OCI-LY1 (cell line): ENCODE data around the gene FRMD4A.
"Not testable (repeated sequence)": the region's sequence is repeated elsewhere in the genome, so short reads cannot be mapped to it uniquely, and the experiment has no call there.

Source experiments
- H2AFZ ChIP-seq: fragments of 200-600 bp; sonication (generic), shearing (Covaris generic); 2 replicates; pipeline ENCODE4 v1.6.0; 2014; ENCODE audit warnings: antibody characterized with exemption, mild to moderate bottlenecking, low read length
- H3F3A ChIP-seq: fragments of 200-600 bp; sonication (generic), shearing (Covaris generic); 2 replicates; pipeline ENCODE4 v1.6.0; 2014; ENCODE audit warnings: mild to moderate bottlenecking, antibody characterized with exemption, low read length, moderate library complexity; ENCODE audit not compliant: insufficient read depth
- H3K27ac ChIP-seq: fragments of 200-600 bp; sonication (generic); 2 replicates; pipeline ENCODE4 v1.5.1; 2014; ENCODE audit warnings: low read length, mixed run types, mild to moderate bottlenecking, low read depth; ENCODE audit not compliant: poor library complexity, severe bottlenecking
- H3K27me3 ChIP-seq: fragments of 200-600 bp; sonication (generic); 2 replicates; pipeline ENCODE4 v1.6.0; 2014; ENCODE audit warnings: antibody characterized with exemption, mild to moderate bottlenecking, low read length, moderate library complexity; ENCODE audit not compliant: insufficient read depth
- H3K36me3 ChIP-seq: fragments of 200-600 bp; sonication (generic); 2 replicates; pipeline ENCODE4 v1.6.1; 2014; ENCODE audit warnings: mild to moderate bottlenecking, antibody characterized with exemption, low read length, moderate library complexity, mixed read lengths; ENCODE audit not compliant: insufficient read depth
- H3K4me1 ChIP-seq: fragments of 200-600 bp; sonication (generic); 2 replicates; pipeline ENCODE4 v1.5.1; 2014; ENCODE audit warnings: mild to moderate bottlenecking, low read length, moderate library complexity; ENCODE audit not compliant: insufficient read depth, severe bottlenecking
- H3K4me2 ChIP-seq: fragments of 200-600 bp; sonication (generic), shearing (Covaris generic); 2 replicates; pipeline ENCODE4 v1.6.1; 2014; ENCODE audit warnings: low read length
- H3K4me3 ChIP-seq: fragments of 200-600 bp; sonication (generic); 2 replicates; pipeline ENCODE4 v1.5.1; 2014; ENCODE audit warnings: low read length, low read depth, mild to moderate bottlenecking, mixed read lengths; ENCODE audit not compliant: poor library complexity, severe bottlenecking
- H3K79me2 ChIP-seq: fragments of 200-600 bp; shearing (Covaris generic); 2 replicates; pipeline ENCODE4 v1.6.1; 2016; ENCODE audit warnings: mixed run types, low read length, mixed read lengths; ENCODE audit not compliant: insufficient read depth
- H3K9ac ChIP-seq: fragments of 200-600 bp; sonication (generic), shearing (Covaris generic); 2 replicates; pipeline ENCODE4 v1.6.1; 2014; ENCODE audit warnings: mild to moderate bottlenecking, low read length, mixed read lengths
- H3K9me2 ChIP-seq: fragments of 200-600 bp; sonication (generic), shearing (Covaris generic); 2 replicates; pipeline ENCODE4 v1.6.1; 2014; ENCODE audit warnings: low read depth, mild to moderate bottlenecking, low read length, mixed read lengths
- H3K9me3 ChIP-seq: fragments of 200-600 bp; shearing (Covaris generic); 2 replicates; pipeline ENCODE4 v1.6.1; 2014; ENCODE audit warnings: low read length, mixed read lengths
- H4K20me1 ChIP-seq: fragments of 200-600 bp; sonication (generic), shearing (Covaris generic); 2 replicates; pipeline ENCODE4 v1.6.0; 2016; ENCODE audit warnings: mild to moderate bottlenecking, low read length; ENCODE audit not compliant: insufficient read depth
- EZH2 ChIP-seq: fragments of 200-600 bp; sonication (generic), shearing (Covaris generic); IDR thresholded peaks from 2 replicates; pipeline ENCODE4 v1.8.0; 2017; ENCODE audit warnings: borderline replicate concordance, mixed run types, mild to moderate bottlenecking, antibody characterized with exemption, low read length, moderate library complexity, mixed read lengths
- TF ChIP-seq, protein P1 (sequence below): fragments of 200-600 bp; sonication (generic), shearing (Covaris generic); IDR thresholded peaks from 2 replicates; pipeline ENCODE4 v1.5.1; 2017; ENCODE audit warnings: mild to moderate bottlenecking, antibody characterized with exemption, low read length, moderate library complexity, mixed read lengths

The FRMD4A gene

DNA sequence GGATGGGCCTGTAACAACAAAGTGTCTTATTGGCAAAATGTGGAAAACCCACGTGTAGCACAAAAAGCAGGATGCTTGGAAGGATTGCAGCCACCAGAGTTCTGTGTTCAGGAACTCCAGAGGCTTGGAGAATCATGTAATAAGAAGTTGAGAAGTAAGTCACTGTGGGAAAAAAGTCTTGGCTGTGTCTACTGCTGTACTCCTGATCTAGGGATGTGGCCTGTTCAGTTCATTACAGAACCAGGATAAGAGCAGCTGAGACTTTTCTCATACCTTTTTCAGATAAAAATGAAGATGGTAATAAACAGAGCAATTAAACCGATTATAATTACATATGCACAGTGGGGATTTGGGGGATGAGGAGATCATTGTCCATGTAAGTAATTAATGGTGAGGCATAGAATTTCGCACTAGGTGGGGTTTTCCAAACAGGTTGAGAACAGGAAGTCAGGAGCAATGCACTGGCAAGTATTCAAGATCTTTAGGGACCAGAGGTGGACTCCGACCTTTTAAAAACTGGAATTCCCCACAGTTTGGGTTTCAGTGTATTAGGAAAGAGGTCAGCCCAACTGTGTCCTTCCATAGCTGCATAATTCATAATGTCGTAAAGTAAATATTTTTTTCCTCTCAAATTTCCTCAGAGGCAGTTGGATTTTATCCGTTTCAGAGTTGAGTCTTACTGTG is 281.7 kb downstream of the FRMD4A start:
- Histone ChIP-seq H3K4me2 (no peak overlapping the region), H3F3A (no peaks in the 10 kb centered on the region), H3K36me3 (no peaks in the 10 kb centered on the region), H3K79me2 (no peaks in the 10 kb centered on the region), H3K9ac (no peak overlapping the region), H2AFZ (no peak overlapping the region), H3K27ac (no peak overlapping the region), H3K4me1 (no peaks in the 10 kb centered on the region), H3K27me3 (no peaks in the 10 kb centered on the region), H3K9me3 (no peaks in the 10 kb centered on the region), H3K9me2 (no peaks in the 10 kb centered on the region), H4K20me1 (no peaks in the 10 kb centered on the region), H3K4me3 (no peak overlapping the region)
- TF ChIP-seq, protein P1, sequence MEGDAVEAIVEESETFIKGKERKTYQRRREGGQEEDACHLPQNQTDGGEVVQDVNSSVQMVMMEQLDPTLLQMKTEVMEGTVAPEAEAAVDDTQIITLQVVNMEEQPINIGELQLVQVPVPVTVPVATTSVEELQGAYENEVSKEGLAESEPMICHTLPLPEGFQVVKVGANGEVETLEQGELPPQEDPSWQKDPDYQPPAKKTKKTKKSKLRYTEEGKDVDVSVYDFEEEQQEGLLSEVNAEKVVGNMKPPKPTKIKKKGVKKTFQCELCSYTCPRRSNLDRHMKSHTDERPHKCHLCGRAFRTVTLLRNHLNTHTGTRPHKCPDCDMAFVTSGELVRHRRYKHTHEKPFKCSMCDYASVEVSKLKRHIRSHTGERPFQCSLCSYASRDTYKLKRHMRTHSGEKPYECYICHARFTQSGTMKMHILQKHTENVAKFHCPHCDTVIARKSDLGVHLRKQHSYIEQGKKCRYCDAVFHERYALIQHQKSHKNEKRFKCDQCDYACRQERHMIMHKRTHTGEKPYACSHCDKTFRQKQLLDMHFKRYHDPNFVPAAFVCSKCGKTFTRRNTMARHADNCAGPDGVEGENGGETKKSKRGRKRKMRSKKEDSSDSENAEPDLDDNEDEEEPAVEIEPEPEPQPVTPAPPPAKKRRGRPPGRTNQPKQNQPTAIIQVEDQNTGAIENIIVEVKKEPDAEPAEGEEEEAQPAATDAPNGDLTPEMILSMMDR: no peak
- TF ChIP-seq EZH2: no peak

DNA sequence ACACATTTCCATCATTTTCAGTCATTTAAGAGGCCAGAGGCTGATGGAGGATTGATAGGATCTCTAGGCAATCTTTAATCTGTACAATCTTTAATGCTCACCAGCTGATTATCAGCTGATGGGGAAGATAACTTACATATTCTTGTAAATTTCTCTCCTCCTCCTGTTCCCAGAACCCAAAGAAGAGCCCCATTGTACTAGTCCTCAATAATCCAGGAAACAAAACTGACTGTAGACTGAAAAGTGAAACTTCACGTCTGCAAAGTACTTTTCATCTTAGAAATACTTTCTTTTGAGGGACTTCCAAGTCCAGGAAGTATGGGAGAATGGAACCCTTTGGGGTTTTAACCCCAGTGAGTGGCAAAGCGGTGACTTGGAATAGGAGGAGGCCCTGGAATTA is 283.3 kb downstream of the FRMD4A start:
- H2AFZ ChIP-seq: no peak overlapping the region
- H3K9ac ChIP-seq: no peak overlapping the region
- H3K4me1 ChIP-seq: no peaks in the 10 kb centered on the region
- no peaks in the 10 kb centered on the region for H3K36me3 ChIP-seq
- H3K27me3 ChIP-seq: no peaks in the 10 kb centered on the region
- no peaks in the 10 kb centered on the region for H3F3A ChIP-seq
- H3K9me2 ChIP-seq: no peaks in the 10 kb centered on the region
- H3K9me3 ChIP-seq: no peaks in the 10 kb centered on the region
- H3K4me3 ChIP-seq: no peak overlapping the region
- H3K4me2 ChIP-seq: no peak overlapping the region
- no peak overlapping the region for H3K27ac ChIP-seq
- no peaks in the 10 kb centered on the region for H3K79me2 ChIP-seq
- no peak for TF ChIP-seq EZH2
- TF ChIP-seq, protein P1: no peak
- no peaks in the 10 kb centered on the region for H4K20me1 ChIP-seq

DNA sequence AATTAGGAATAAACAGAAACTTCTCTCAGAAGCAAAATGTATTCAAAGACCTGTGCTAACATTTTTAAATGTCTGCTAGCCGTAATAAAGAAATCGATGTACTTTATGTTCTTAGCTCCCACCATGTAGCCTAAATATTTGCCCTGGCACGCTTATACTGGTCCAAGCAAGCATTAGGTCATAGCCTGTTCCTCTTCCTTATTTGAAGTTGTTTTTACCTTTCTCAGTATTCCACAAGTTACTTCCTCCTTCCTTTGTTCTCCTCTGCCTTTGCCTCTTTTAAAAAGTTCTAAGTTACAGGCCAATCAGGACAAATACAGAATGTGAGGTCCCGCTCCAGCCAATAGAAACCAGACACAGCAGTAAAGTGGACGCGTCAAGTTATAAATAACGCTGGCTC is 288.7 kb downstream of the FRMD4A start:
- H3K36me3 ChIP-seq, H3K9me2 ChIP-seq, H3K27ac ChIP-seq, H3K4me1 ChIP-seq, H3K27me3 ChIP-seq, H3K9ac ChIP-seq, H3K4me2 ChIP-seq, H3K9me3 ChIP-seq, H4K20me1 ChIP-seq, H3F3A ChIP-seq, H3K4me3 ChIP-seq, H3K79me2 ChIP-seq, H2AFZ ChIP-seq: not testable (repeated sequence)
